GM21390 (cell line): ENCODE results near the gene TRMT6.

Experiments used
- ATAC-seq: cut with Tn5 transposase; IDR thresholded peaks from one replicate; pipeline ENCODE4 v1.9.1; 2021; ENCODE audit not compliant: unreplicated experiment

Gene TRMT6

DNA sequence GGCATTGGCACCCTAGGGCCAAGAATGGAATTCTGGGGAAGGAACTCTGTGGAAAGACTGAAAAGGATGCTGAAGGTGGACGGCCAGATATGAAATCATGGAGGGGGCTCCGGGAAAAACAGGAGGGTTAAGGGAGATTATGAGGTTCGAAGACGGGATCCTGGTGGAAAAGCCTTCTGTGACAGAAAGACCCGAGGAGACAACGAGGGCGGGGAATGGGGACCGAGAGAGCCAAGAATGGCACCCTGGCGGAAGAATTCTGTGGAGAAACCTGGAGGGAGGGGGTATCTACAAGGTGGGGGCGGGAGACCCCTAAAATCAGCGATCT is 426 bp downstream of the TRMT6 start:
- no peak for ATAC-seq

DNA sequence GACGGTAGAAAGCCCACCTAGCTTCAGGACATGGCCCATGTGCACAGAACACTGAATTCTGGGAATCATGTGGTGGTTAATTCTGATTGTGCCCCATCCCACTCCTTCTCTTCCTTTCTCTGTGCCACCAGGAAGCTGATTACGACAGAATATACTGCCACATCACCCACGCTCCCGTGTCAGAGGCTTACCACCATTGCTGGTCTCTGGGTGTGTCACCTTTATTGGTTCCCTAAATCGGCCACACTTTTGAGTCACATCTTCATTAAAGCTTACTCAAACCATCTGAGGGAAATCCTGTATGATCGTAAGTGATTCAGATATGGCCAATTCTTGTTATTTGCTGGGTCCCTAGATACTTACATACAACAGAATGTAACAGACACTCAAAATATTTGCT is 3.1 kb downstream of the TRMT6 start:
- ATAC-seq: no peak

DNA sequence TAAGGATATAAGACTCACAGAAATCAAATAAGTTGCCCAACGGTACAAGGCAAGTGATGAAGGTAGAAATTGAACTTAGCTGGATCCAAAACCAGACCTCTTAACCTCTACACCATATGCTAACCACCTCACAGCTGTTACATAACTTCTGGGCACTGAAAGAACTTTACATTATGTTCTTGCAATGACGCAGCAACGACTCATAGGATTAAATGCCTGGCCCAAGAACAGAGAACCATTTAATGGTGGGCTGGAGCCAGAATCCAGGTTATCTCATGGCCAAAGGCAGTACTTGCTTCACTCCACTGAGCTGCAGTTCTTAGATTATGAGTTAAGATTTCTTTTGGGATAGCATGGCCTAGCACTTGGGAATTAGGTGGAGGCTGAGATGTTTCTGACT is 4.4 kb downstream of the TRMT6 start:
- ATAC-seq: no peak

DNA sequence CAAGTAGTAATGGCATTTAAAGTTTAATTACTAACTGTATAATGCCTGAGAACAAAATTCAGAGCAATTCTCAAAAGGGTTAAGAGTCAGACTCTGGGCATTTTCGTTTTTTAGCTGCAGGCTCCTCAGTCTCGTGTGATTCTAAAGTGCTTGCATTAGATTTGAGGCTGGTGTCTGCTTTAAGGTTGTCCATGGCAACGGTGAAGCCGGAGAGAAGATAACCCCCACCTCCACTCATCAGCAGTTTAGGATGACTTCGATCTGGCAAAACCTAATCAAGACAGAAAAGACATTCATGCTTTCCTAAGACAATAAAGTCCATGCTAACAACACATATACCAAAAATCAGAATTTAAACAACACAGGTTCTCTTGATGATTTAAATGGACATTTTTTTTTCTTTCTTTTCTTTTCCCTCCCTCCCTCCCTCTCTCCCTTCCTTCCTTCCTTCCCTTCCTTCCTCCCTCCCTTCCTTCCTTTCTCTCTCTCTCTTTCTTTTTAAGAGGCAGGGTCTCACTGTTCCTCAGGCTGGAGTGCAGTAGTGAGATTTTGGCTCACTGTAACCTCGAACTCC is 11.8 kb downstream of the TRMT6 start:
- ATAC-seq: no peak

DNA sequence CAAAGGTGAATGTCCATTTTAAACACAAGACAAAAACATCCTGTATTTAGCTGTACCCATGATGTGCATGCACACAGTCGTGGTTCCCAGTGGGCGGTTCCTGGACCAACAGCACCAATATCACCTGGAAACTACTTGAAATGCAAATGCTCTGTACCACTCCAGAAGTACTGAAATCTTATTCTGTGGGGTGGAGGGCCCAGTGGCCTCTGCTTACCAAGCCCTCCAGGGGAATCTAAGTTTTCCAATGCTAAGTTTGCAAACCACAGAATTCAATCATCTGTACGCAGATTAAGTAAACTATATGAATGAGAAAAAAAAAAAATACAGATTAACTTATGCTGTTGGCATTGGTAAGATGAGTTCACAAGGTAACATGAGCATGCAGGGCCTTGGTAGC is 14.1 kb downstream of the TRMT6 start:
- no peak for ATAC-seq

DNA sequence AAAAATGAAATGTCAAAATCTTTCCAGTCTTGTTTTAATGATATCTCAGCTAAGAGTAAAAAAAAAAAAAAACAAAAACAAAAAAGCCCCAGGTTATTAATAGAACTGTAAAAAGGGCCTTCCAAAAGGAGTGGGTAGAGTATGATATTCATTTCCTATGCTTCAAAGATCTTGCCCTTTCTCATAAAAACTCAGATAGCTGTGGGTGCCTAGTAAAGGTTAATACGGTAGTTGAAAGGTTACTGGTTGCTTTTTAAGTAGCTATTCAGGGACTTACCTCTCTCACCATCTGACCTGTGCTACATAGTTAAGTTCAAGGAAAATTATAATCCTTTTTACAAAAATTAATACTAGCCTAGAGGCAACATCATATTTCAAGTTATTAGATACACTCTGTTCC is 14.9 kb downstream of the TRMT6 start:
- no peak for ATAC-seq

DNA sequence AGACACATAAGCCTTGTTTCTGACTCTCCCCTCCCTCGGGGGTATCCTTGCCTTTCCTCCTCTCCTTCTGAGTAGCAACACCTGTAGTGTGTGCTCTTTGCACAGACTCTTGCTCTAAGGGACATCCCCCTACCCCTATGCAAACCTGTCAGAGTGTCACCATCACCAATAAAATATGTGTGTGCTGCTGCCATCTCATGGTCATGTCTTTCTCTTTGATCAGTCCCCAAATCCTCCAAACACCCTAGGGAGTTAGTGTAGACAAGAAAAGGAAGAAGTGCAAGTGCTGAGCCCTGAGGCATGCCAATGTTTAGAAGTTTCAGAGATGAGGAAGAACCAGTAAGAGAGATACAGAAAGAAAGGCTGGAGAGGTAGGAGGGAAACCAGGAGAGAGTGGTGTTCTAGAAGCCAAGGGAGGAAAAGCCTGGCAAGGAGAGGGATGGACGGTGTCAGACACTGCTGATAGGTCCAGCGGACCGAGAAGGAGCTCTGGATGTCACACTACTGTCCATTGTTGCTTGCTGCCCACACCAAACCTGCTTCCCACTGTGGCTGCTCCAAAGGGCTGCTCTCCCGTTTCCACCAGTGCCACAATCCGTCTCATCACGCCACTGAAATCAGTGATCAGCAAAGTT is 16.4 kb downstream of the TRMT6 start:
- no peak for ATAC-seq

DNA sequence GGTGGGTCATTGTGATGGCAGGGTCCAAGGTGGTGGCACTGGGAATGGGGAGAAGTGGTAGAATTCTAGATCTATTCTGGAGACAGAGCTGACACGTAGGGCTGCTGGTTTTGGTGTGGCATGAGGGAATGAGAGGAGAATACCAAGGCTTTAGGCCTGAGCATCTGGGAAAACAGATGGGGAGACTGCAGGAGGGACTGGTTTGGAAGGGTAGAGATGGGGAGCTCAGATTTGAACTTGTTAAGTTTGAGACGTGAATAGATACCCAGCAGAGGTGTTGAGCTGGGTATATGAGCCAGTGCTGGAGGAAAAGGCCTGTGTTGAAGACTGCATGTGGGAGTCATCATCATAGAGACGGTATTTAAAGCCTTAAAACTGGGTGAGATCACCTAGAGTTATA is 17.5 kb downstream of the TRMT6 start:
- ATAC-seq: no peak

DNA sequence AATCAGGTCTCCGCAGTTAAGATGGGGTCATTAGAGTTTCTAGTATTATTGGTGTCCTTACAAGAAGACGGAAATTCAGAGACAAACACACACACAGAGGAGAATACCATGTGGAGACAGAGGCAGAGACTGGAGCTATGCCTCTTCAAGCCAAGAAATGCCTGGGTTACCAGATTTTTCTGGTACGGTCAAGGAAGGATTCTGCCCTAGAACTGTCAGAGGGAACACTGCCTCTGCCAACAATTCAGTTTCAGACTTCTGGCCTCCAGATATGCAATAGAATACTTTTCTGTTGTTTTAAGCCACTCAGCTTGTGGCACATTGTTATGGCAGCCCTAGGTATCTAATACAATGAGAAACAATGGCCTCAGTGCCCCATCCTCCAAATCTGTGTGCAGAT is 18.9 kb downstream of the TRMT6 start:
- no peak for ATAC-seq

DNA sequence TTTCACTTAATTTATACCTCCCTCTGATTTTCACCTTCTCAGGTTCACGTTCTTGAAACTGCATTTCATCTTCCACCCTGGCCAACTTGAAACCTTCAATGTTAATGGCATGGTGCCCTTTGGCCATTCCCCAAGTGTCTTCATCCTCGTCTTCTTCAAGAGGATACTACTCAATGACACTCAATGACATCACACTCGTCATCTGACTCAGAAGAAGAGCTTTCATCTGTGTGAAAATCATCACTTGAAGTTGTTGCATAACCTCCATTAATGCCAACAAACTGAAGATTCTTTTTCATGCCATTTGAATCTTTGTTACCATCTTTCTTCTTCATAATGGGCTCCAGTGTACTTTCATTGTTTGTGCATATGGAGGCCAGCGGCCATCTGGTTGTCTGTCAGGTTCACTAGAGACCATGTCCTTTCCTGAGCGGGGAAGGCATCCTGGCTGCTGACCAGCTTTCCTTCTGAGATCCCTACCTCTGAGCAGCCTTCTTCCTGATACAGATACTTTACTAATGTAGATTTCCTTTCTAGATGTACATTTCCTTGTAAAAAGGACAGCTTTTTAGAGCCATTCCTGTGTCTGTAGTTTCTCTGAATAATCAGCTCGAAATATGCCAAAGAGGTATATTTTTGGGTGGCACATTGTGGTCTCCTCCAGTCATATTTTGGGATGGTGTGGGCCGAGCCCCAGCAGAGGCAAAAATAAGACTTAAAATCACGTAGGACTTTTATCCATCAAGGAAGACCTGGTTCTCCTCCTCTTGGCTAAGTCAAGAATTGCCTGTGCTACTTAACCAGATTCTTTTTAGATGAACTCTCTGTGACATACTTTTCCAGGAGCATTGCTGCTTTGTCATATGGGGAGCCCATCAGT is 21.3 kb downstream of the TRMT6 start:
- ATAC-seq: no peak

DNA sequence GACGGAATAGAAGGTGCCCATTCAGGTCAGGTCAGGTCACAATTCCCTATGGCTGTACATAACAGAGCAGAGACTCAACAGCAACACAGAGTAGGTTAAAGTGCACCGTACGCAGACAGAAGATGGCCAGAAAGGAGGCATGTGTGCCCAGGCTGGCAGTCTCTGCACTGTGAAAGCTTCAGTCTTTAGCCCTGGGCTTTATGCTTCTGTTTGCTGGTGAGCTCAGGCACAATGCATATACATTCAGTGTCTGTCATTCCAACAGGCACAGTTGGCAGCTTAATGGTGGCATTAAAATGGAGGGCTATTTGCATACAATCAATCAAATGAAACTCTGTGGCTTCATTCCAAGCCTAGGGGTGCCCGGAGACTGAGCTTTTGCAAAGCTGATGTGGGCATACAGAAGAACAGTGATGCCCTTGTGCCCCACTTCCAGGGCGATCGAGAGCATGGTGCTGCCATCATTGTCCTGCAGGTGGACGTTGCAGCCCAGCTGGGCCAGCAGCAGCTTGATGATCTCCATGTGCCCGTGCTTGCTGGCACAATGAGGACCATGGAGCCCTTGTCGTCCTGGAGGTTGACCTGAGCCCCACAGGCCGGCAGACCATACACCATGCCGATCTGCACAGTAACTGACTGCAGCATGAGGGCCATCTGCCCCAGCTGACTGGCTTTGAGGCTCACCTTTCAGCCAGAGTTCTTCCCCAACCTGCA is 22.4 kb downstream of the TRMT6 start:
- no peak for ATAC-seq

DNA sequence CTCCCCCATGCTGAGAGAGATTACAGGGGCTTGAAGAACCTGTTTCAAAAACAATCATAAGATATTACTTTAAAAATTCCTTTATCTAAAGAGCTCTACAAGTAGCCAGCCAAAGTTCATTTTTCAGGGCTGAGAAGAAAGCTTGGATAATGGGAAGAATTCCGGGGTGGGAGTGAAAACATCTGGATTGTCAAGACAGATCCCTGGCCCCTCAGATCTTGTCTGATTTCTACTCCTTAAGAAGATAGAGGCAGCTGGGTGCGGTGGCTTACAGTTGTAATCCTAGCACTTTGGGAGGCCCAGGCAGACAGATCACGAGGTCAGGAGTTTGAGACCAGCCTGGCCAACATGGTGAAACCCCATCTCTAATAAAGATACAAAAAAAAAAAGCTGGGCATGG is 24.8 kb downstream of the TRMT6 start:
- no peak for ATAC-seq

DNA sequence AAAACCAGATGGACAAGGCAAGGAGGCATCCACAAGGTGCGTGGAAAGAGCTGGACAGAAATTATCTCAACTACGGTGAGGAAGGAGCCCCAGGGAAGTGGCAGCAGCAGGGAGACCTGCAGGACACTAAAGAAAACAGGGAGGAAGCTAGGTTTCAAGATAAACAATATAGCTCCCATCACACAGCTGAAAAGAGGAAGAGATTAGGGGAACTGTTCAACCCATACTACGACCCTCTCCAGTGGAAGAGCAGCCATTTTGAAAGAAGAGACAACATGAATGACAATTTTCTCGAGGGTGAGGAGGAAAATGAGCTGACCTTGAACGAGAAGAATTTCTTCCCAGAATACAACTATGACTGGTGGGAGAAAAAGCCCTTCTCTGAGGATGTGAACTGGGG is 26.8 kb downstream of the TRMT6 start:
- no peak for ATAC-seq

DNA sequence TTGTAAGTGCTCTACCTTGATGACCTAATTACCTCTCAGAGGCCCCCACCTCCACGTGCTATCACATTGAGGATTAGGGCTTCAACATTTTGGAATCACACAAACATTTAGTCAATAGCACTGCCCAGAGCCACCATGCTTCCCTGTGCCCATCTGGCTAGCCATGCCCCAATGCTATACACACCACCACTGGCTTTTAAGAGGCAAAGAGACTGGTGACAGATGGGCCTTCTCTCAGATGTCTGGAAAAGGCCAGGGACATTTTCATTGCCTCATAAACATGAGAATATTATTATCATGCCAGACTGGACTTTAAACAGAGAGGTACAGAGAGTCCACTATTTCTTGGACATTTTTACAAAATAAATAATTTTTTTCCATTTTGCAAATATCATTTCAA is 29.8 kb downstream of the TRMT6 start:
- ATAC-seq: no peak

DNA sequence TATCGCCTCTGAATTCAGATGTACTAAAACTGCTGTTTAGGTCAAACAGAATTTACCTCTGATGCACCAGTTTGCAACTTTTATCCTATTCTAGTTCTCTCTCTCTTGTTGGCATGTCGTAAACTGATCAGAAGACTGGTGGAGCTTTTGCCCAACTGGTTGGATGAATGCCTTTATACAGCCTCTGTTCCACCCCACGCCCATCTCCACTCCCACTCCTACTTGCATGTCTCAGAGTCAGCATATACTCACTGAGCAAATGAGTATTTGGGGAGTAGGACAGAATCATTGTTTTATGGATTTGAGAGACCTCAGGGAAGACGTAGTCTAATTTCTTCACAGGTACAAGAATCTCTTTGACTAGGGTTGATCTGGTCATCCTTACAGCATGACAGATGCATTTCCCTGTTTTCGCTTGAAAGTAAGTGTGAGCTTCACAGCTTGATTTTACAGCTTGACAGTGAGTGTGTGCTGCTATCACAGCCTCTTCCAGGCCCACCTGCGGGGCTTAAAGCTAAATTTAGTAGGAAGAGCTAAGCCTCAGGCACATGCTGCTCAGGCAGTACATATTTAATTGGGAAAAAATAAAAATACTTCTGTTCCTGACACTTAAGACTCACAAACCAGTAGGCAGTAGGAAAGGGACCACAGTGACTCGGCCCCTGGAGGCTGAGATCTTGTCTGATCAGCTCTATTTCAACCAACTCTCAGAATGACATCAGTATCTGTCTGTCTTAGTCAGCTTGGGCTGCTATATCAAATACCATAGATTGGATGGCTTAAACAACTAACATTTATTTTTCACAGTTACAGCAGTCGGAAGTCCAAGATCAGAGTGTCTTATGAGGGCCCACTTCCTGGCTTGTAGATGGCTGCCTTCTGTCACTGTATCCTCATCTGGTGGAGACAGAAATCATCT is 30.4 kb downstream of the TRMT6 start:
- no peak for ATAC-seq

DNA sequence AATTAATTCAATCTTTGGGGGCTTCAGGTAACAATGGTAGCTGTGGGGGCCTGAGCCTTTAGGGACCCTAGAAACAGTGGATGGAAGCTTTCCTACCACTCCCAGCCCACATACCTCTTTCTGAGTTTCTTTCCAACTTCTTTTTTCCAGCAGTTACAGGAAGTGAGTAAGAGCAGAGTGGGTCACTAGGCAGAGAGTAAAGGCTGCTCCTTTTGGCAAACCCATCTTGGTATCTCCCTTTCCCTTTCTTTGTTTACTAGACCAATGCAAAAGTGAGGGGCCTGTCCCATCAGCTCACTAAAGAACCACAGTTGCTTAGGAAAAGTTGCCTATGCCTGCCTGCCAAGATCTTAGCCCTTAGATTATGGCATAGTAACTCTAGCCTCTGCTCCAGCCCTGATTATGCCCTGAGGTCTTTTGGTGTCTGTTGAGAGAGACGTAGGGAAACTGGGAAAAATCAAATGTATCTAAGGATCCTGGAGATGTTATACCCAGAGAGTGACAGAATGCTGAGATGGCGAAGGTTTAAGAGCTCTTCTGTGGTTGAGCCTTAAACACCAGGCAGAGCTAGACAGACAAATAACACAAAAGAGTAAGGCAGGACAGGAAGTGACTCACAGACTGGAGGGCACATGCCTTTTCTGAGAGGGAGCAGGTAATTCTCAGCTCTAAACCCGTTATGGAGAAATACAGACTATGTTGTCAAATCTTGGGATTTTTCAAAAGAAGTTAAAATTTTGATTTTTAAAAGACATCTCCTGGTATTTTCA is 31.3 kb downstream of the TRMT6 start:
- ATAC-seq: no peak

DNA sequence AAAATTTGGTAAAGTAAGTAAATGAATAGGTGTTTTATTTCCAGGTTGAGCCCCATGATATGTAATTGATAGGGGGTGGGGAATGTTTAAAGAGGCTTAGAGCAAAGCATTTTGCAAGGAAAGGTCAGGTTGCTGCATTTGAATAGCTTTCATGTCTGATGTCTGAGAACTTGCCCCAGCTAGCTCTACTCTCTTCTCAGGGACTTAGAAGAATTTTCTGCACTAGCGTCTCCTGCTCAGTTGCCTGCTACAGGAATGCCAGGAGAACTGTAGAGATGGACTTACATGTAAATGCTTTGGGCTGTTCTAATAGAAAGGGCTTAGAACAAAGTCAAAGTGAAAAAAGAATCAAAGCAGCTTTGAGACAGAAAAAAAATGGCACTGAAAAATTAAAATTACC is 35.5 kb downstream of the TRMT6 start:
- ATAC-seq: no peak

DNA sequence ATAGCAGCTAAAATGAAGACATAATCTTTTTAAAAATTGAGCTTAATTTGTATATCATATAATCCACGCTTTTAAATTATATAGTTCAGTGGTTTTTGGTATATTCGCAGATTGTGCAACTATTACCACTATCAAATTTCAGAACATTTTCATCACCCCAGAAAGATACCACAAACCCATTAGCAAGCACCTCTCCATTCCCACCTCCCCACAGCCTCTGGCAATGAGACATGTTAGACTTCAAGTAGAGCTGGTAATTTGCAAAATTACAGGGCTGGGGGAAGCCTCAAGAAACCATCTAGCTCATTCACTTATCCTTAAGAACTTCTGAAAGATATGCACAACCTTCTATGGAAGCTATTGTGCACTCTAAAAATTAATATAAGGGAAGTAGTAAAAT is 37.2 kb downstream of the TRMT6 start:
- ATAC-seq: no peak

DNA sequence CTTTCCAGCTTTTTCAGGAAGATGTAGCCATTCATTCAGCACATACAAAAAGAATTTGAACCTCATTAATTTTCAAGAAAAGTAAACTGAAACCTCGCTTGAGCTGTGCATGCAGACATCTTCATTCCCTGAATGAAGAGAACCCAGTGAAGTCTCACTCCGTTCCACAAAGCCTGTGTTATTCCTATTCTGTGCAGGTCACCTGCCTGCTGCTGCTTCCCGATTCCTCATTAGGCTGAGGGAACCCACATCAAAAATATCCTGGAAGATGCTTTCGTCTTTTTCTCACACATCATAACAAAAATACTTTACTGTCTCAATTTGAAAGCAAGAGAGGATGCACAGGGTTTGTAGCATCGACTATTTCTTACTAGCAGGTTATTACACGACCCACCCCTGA is 40.1 kb downstream of the TRMT6 start:
- ATAC-seq: no peak

DNA sequence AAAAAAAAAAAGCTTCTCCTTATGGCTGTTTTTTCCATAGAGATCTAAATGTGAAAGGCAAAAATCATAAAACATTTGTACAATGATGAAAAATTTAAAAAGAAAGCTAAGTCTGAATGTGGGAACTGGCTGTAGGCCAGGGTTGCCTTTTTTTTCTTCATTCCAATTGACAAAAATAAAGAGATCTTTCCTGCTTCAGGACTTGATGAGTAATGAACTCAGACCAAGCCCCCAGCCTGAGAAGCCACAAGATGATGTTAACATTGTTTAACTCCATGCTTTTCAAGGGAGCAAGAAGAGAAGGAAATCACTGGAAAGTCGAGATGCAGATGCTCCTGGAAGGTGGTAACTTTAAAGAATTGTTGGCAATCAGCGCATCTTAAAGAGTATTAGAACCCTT is 41.4 kb downstream of the TRMT6 start:
- no peak for ATAC-seq
